VCaP (cell line): ENCODE data around the gene ATP2A3.

Experiments used
- H3K27ac ChIP-seq: fragments of 450-650 bp; 2 replicates; pipeline ENCODE4 v1.5.1; 2017
- CTCF ChIP-seq: fragments of 450-650 bp; conservative IDR thresholded peaks from 2 replicates; pipeline ENCODE4 v1.5.1; 2017; ENCODE audit warnings: mild to moderate bottlenecking, moderate library complexity

The ATP2A3 gene

GRCh38 chr17:3969963-3970362, 5.7 kb upstream of the ATP2A3 start:
- H3K27ac ChIP-seq, result no peak overlapping the region
- TF ChIP-seq CTCF, result no peak

GRCh38 chr17:3968886-3969524, 4.8 kb upstream of the ATP2A3 start:
- no peak overlapping the region for H3K27ac ChIP-seq
- TF ChIP-seq CTCF, result no peak

- TF ChIP-seq CTCF, result no peak
- H3K27ac ChIP-seq, result no peak overlapping the region
Observed at GRCh38 chr17:3968015-3968414, 3.8 kb upstream of the ATP2A3 start.

- H3K27ac ChIP-seq, result no peak overlapping the region
- no peak for TF ChIP-seq CTCF
Observed at GRCh38 chr17:3966720-3967363, 2.6 kb upstream of the ATP2A3 start.

- H3K27ac ChIP-seq, result peak overlapping the region; percentile 72
- TF ChIP-seq CTCF, result no peak
Observed at GRCh38 chr17:3965118-3965800, 1.0 kb upstream of the ATP2A3 start.

GRCh38 chr17:3963237-3964201, 718 bp downstream of the ATP2A3 start:
- TF ChIP-seq CTCF, result no peak
- H3K27ac ChIP-seq, result peak overlapping the region; percentile 72; the same call in 1 of the 2 replicates

- TF ChIP-seq CTCF, result no peak
- no peak overlapping the region for H3K27ac ChIP-seq
Observed at GRCh38 chr17:3962965-3963236, 1.3 kb downstream of the ATP2A3 start.
